T1000 (cell line): Measurements from ENCODE around the gene LRP1B.
"Not testable (repeated sequence)": the region's sequence is repeated elsewhere in the genome, so short reads cannot be mapped to it uniquely, and the experiment has no call there.

Experiments used
- DNase-seq: peaks from one replicate; lab custom pipeline; 2025; ENCODE audit warnings: mixed read lengths; lab: John Stamatoyannopoulos, UW

LRP1B gene

DNA sequence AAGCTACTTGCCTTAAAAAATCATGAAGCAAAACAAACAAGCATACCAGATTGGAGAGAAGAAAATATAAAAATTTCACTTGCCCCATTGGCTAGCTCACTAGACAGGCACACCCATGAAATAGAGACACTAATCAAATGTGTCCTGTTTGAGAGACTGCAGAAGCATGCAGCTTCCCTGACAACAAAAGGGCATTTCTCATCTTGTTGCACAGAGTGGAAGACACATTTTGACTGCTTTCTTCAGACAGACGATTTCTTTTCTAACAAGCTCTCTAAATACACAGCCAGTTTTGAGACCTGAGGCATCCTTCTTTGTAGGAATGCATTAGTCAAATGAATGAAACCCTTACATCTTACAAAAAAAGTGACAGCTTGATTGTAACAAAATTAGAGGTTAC is 1792.0 kb downstream of the LRP1B start:
- DNase-seq: no peak

DNA sequence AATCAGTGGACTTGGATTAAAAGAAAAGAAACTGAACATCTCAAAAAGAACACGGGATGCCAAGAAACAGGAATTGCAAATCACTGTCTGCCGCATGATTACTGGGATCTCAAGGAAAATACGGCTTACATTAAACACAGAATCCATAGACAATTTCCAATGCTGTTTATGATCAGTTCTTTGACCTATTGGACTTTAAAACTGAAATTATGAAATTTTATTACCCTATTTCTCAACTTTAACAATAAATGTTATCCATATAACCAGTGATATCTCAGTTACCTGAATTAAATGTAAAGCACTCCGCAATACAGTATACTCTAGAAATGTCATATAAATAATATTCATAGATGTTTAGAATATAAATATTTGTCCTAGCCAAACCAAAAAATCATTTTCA is 1793.8 kb downstream of the LRP1B start:
- DNase-seq: no peak

DNA sequence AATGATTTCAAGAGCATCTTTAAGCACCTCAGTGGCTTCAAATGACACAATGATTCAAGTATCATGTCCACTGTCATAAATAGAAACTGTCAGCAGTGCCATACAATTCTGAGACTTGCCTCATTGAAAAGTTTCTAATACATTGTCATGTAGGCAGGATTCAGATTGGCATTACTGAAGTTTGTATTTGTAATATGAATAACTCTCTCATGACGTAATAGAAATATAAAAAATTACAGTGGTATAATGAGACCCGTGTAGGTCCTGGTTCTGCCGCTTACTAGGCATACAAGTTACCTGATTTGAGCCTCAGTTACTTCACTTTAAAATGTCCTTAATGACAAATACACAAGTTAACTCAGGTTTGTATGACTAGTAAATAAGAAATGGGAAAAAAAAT is 1814.5 kb downstream of the LRP1B start:
- DNase-seq: no peak

DNA sequence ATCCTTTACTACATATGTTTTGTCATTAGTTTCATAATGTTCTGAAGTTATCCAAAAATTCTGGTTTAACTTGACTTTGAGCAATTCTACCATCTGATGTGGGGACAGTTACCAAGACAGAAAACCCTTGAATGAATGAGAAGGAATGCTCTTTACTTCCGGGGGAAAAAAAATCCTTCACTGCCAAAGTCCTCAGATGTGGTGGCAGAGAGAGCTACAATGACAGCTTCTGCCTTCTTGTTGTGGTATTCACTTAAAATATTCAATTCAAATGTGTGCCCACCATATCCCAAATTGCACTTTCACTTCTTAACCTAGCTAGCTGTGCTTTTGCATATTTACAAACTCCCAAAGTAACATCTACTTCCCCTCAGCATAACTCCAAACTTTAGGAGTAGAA is 1818.9 kb downstream of the LRP1B start:
- no peak for DNase-seq

DNA sequence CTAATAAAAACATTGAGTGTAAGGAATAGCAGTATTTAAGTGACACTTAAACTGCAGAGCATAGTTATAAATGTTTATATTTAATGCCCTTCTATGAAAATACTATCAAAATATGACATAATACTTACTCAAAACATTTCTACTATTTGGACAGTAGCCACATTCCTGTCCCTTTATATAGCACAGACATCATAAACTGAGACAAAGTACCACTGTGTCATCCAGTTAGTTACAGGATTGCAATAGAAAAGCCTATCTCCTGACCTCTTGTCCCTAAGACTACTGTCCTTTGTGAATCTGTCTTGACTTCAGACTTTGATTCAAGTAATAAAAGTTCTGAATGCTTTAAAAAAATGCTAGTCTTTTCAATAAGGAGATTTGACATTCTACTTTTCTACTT is 1822.1 kb downstream of the LRP1B start:
- DNase-seq: no peak

DNA sequence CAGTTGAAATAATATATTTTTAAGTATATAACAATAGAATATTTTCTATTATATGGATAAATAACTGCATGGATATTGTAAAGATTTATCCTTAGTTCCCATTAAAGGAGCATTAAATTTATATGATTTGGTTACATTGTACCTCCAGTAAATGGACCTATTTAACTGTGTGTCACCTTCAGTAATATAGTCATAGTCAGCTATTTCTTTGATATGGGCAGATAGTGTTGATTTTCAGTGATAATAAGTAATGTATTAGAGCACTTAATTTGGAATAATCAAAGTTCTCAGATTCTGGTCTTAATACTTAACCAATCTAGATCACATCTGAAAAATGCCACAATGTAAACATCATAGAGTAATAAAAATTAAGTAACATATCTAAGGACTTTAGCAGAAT is 1823.3 kb downstream of the LRP1B start:
- DNase-seq: no peak

DNA sequence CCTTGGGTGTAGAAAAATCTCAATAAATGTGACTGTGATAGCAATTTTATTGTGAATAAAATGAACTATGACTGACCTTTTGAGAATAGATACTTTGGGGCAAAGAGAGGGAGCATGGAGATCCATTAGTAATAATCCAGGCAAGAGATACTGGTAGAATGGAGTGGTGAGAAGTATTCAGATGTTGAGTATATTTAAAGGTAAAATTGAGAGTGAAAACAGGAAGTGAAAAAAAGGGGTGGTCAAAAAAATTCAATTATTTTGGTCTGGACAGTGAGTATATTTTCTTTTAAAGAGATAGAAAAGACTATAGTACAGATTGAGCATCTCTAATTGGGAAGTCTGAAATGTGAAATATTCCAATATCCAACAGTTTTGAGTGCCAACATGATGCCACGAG is 1835.0 kb downstream of the LRP1B start:
- DNase-seq: no peak

DNA sequence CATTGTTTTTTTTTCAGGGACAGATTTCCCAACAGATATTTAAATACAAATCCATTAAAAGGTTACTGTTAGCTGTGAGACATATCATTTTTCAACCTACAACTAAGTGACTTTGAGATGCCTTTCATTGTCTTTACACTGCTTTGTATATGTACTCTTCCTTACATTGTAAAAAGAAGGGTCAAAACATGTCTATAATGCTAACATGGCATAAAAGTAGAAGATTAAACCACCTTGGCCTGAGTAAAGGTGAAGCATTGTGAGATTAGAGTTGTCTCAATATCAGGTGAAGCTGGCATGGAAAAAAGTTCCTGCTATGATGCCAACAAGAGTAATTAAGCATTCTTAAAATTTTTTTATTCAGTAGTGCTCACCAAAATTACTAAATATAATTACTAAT is 1842.1 kb downstream of the LRP1B start:
- no peak for DNase-seq

DNA sequence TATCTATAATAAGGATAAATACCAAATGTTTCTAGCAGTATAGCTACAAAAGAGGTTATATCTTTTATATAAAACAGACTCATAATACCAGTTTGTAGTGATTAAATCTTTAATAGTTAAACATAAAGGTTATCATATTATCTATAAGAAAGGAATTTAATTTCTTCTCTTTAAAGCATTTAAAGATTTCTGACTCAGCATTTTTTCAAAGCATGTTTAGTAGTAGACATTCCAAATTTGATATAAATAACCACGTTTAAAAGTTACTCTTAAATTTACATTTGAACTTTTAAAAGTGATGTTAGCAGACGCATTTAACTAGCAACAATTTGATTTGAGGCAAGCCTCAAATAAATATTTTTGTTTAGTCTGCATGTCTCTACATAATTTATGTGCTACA is 1842.6 kb downstream of the LRP1B start:
- no peak for DNase-seq

DNA sequence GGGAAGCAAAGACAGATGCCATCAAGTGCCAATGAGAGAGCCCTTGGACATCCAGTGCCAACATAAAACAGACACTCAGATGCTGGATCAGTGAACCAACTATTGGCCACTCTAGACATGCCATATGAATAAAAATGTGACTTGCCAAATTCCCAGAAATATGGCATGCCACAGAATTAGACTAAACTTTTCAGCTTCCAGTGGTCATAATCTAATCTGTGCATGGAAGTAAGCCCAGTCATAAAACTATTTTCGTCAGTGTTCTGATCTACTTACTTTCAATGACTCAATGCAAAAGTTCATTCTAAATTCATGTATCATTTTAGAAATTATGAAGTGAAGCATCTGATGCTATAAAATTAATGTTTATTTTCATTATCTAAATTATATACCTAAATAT is 1844.4 kb downstream of the LRP1B start:
- DNase-seq: no peak

DNA sequence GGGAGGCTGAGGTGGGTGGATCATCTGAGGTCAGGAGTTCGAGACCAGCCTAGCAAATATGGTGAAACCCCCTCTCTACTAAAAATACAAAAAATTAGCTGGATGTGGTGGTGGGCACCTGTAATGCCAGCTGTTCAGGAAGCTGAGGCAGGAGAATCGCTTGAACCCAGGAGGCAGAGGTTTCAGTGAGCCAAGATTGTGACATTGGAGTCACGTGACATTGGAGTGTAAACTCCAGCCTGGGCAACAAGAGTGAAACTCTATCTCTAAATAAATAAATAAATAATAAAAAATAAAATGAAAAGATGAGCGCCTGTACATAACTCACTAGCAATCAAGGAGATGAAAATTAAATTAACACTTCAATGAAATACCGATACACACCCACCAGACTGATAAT is 1853.5 kb downstream of the LRP1B start:
- DNase-seq: not testable (repeated sequence)

DNA sequence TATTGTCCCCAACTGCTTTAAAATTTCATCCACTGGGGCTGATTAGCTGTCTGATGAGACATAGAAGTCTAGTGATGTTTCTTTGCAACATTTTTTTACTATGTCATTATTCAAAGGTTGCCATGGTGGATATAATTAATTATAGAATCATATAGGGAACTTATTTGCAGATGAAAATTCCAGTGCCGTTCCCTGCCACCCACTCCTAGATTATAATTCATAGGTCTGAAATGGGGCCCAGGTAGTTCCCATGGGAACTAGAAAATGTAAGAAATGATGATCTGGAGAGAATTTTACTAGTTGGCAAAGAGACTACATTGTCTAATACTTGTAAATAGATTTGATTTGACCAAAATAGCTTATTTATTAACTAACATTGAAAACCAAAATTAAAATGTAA is 1854.2 kb downstream of the LRP1B start:
- no peak for DNase-seq

DNA sequence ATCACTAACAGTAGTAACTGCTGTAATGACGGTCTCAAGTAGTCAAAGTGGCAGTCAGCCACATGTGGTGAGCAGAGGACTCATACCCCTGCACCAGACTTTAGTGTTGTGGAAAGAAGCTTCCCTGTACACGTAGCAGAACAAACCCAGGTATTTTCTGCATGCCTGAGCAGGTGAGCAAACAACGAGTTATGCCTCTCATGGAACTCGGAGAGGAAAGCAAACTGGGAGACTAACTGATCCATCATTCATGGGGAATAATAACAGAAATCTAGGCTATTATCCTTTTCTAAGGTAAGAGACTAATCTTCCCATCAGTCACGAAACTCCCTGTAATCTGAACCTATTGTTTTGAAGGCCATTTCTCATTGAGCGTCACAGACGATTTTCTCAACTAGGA is 1855.4 kb downstream of the LRP1B start:
- no peak for DNase-seq

DNA sequence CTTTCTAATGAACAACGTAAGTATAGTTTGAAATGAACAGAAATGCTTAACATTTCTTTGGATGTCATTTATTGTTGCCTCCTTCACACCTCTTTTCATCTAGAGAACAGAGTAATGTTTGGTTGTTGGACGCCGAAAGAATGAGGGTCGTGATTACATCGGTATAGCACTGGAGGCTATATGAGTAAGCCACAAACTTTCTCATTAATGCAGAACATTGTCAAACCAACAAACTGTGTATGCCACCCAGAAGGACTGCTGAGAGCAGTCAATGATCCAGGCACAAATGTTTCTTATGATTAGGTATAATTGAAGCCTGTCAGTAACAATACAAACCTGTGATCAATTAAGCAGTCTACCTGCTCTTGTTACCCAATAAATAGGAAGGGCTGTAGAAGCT is 1855.9 kb downstream of the LRP1B start:
- no peak for DNase-seq

DNA sequence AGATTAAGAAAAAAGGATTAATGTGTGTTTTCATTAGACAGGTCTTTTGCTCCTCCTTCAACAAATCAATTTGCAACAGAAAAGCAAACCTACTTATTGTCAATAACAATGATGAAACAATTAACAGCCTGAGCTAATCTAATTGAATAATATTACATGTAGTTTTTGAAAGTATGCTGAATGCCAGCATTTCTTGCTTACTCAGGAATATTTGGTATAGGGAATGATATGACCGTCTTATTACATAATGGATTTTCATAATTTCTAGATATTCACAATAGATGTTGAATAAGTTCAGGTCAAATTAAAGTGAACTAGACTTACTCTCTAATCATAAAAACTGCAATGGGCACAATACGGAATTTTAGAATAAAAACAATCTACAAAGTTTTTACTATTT is 1856.9 kb downstream of the LRP1B start:
- no peak for DNase-seq

DNA sequence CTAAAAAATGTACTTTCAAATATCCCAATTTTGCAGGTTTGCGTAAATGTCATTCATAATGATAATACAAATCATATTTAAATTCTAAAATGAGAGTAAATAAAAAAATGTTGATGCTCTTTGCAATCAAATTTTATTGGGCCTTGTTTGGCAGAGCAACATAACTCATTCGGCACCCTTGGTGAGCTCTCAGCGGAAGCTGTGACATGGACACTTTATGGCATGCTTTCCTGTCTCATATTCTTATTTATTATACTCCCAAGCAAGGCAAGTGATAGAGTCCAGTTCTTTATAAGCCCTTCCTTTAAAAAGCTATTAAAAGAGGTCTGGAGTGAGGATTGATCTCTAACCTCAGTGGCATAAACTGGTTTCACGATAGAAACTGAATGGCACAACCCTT is 1857.4 kb downstream of the LRP1B start:
- no peak for DNase-seq

DNA sequence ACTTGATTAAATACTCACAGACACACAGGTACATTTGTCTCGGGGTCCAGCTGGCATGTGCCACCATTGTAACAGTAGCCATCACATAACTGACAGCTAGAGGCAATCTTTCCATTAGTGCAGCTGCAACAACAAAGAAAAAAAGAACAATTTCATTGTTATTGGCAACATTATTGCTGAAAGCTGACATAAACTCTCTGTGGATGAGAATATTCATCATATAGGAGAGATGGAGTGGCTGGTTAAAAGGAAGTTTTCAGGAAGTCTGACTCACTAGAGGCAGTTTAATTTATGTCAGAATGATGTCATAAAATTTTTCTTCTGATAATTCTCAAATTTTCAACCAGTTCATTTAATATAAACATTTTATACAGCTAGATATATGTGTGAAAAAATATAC is 1860.6 kb downstream of the LRP1B start:
- no peak for DNase-seq

DNA sequence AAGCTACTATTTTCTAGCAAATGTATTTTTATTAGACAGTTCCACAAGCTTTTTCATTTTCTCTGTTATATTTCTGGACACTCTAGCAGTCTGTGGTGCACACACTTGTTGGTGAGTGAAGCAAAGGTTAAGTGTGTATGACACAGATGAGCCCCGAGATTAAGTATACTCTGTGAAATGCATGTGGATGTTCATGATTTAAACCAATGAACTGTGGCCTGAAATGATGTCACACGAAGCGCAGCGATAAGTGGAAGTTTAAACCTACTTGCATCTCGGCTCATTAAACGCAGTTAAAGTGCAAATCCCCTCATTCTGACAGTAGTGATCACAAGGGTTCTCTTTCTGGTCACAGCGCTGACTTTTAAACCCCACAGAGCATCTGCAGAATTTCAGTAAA is 1861.8 kb downstream of the LRP1B start:
- DNase-seq: no peak

DNA sequence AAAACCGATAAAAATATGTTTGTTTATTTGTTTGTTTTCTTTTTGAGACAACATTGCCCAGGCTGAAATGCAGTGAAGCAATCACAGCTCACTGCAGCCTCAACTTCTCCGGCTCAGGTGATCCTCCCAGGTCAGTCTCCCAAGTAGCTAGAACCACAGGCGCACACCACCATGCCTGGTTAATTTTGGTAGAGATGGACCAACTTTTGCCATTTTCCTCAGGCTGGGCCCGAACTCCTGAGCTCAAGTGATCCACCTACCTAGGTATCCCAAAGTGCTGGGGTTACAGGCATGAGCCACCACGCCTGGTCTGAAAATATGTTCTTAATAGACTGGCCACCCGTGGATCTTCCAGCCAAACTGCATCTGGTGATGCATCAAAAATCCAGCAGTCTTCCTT is 1867.9 kb downstream of the LRP1B start:
- DNase-seq: no peak

DNA sequence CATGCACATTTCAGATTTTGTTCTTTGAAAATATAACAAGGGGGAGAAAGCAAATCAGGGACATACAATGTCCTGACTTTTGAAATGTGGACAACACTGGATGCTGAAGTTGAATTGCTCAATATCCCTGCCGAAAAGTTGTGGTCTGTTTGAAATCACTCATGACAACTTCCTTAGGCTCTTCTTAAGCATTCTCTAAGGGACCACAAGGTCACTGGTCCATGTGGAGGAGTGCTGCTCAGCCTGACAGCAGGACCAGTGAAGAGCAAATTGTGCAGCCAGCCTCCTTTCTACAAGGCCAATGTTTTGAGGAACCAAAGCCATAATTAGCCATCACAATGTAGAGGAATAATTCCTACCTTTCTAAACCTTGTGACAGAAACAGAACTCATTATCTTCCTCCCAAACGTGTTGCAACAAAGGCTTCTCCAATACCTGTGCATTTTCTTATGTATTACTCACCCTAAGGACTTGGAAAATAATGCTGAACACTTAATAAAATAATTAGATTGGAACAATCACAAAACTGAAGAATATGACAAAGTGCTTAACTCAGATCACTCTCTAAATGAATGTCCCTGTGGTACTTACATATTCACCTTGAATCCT is 1873.0 kb downstream of the LRP1B start:
- DNase-seq: no peak

DNA sequence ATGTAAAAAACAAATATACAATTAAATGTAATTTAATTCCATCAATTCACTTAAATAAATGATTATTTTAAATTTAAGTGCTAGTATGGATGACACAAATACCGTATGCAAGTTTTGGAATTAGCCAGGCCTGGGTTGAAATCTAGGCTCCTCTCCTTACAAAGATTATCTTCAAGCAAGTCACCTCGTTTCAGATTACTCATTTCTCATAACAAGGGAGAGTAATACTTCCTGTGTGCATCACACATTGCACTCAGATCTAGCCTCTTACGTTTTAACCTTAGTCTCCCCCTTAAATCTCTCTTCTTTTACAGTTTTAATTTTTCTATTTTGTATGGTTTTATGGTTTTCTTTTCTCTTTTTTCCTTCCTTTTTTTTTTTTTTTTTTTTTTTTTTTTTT is 1874.7 kb downstream of the LRP1B start:
- DNase-seq: no peak

DNA sequence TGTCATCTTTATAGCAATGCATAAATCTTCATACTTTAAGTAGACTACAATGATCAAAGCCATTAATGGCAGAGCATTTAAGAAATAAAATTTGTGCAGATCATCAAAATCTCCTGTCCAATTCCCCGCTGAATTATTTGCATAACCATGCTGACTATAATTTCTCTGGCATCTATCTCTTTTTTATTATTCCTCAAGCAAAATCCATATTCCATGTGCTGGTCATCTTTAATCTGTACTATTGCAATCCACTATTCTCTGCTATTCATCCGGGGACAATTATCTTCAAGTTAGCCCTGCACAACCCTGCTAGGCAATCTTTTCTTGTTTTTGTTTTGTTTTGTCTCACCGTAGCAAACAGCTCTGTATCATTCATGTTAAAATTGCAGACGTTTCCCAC is 1881.0 kb downstream of the LRP1B start:
- no peak for DNase-seq

DNA sequence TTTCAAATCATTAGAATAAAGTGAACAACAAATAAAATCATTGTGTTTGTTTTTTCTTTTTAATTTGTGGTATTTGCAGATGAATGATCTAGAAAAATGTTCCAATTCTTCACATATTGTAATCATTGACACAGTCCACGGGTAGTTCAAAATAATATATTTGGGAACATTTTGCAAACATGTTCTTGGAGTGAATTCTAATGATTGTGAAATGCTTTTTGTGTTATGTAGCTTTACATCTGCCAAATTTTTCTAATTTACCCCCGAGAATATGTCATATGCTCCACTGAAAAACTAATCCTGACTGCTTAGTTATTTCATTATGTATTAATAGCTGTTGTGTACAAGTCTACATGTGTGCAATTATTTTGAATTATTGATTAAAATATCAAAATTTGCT is 1882.2 kb downstream of the LRP1B start:
- no peak for DNase-seq

DNA sequence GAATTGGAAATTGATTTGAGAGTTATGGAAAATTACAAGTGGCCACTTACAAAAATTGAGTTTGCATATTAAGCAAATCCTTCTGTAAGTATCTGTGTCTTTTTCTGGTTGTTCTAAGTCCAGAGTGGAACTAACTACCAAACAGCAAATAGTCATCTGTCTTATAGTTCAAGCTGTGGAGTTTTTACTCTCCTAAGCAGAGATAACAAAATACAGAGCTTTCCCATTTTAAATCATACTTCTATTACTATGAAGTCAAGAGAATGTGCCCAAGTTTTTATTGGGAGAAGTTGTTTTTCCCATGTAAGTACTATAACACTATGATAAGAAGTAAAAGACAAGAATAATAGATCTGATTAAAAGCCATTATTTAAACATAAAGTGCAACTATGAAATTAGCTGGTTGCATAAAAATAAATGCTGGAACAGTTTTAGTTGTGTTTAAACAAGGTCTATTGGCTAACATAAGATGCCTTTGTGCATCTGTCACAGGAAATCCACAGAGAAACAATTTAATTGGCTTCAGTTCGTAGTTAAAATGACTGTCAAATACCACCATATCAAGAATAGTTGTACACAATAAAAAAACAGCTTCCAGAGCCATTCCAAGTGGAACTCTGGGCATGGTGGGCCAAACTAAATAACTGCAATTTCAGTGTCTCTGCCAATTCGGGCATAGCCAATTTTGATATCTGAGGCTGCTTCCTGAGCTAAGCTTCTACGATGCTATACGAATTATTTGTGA is 1883.2 kb downstream of the LRP1B start:
- DNase-seq: no peak
